Measurements from ENCODE around the gene POLR2B.

POLR2B gene

DNA sequence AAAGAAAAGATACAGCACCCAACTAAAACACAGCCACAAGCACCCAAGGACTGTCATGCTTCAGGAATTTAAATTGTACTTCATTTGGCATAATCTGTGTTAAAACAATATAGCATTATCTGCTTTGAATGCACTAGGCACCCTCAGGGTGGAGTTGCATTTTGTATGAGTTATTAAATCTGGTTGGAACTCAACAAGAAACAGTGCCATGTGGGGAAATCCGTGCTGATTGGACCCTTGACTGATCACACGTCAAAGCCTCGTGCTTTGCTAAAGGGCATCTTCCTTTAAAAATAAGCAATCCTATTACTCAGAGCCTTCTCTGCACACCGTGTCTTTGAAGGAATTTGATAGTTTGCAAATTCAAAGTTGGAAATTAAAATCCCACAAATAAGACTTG lies 96.0 kb downstream of the POLR2B start:
- H3K9me3 ChIP-seq (ENCODE audit: insufficient read depth, low read length) = no peaks in the 10 kb centered on the region
- H3K4me1 ChIP-seq (ENCODE audit: insufficient read depth, insufficient read length) = no peaks in the 10 kb centered on the region
- H3K36me3 ChIP-seq (ENCODE audit: insufficient read depth, insufficient read length, low read length) = peaks cover 6% of the 10 kb centered on the region
- DNase-seq (ENCODE audit: low read depth, low spot score) = no peak
- no peak overlapping the region for H3K9ac ChIP-seq (ENCODE audit: insufficient read length, low read depth)
- no peak overlapping the region for H3K4me3 ChIP-seq (ENCODE audit: insufficient read length, low read depth)
- H3K27me3 ChIP-seq (ENCODE audit: insufficient read depth, insufficient read length) = no peaks in the 10 kb centered on the region
- TF ChIP-seq YY1 (IDR thresholded peaks at IDR 0.05; ENCODE audit: insufficient read depth, insufficient read length) (no peak), SUZ12 (IDR thresholded peaks at IDR 0.05; ENCODE audit: extremely low read depth, insufficient read depth, insufficient read length) (no peak), ZNF274 (IDR thresholded peaks at IDR 0.05; ENCODE audit: low read depth, low read length) (no peak)

GRCh38 chr4:57075367-57075766 lies 96.7 kb downstream of the POLR2B start:
- DNase-seq (ENCODE audit: low read depth, low spot score) = no peak
- Histone ChIP-seq H3K4me1 (ENCODE audit: insufficient read depth, insufficient read length) (no peaks in the 10 kb centered on the region), H3K27me3 (ENCODE audit: insufficient read depth, insufficient read length) (no peaks in the 10 kb centered on the region), H3K4me3 (ENCODE audit: insufficient read length, low read depth) (no peak overlapping the region), H3K36me3 (ENCODE audit: insufficient read depth, insufficient read length, low read length) (peaks cover 6% of the 10 kb centered on the region), H3K9me3 (ENCODE audit: insufficient read depth, low read length) (no peaks in the 10 kb centered on the region; the same call in 1 of the 2 replicates), H3K9ac (ENCODE audit: insufficient read length, low read depth) (no peak overlapping the region)
- TF ChIP-seq ZNF274 (IDR thresholded peaks at IDR 0.05; ENCODE audit: low read depth, low read length) = no peak
- no peak for TF ChIP-seq YY1 (IDR thresholded peaks at IDR 0.05; ENCODE audit: insufficient read depth, insufficient read length)
- TF ChIP-seq SUZ12 (IDR thresholded peaks at IDR 0.05; ENCODE audit: extremely low read depth, insufficient read depth, insufficient read length) = no peak

- no peak for DNase-seq (ENCODE audit: low read depth, low spot score)
- TF ChIP-seq ZNF274 (IDR thresholded peaks at IDR 0.05; ENCODE audit: low read depth, low read length) = no peak
- TF ChIP-seq SUZ12 (IDR thresholded peaks at IDR 0.05; ENCODE audit: extremely low read depth, insufficient read depth, insufficient read length) = no peak
- TF ChIP-seq YY1 (IDR thresholded peaks at IDR 0.05; ENCODE audit: insufficient read depth, insufficient read length) = no peak
- no peaks in the 10 kb centered on the region for H3K27me3 ChIP-seq (ENCODE audit: insufficient read depth, insufficient read length)
- no peaks in the 10 kb centered on the region for H3K4me1 ChIP-seq (ENCODE audit: insufficient read depth, insufficient read length)
- H3K9me3 ChIP-seq (ENCODE audit: insufficient read depth, low read length) = no peaks in the 10 kb centered on the region; the same call in 1 of the 2 replicates
- H3K36me3 ChIP-seq (ENCODE audit: insufficient read depth, insufficient read length, low read length) = peaks cover 6% of the 10 kb centered on the region
- H3K4me3 ChIP-seq (ENCODE audit: insufficient read length, low read depth) = no peak overlapping the region
- H3K9ac ChIP-seq (ENCODE audit: insufficient read length, low read depth) = no peak overlapping the region
Measured at GRCh38 chr4:57076646-57077045, 98.0 kb downstream of the POLR2B start.

GRCh38 chr4:57077550-57078343 lies 99.1 kb downstream of the POLR2B start:
- Histone ChIP-seq H3K36me3 (ENCODE audit: insufficient read depth, insufficient read length, low read length) (peaks cover 6% of the 10 kb centered on the region), H3K27me3 (ENCODE audit: insufficient read depth, insufficient read length) (no peaks in the 10 kb centered on the region), H3K9me3 (ENCODE audit: insufficient read depth, low read length) (no peaks in the 10 kb centered on the region; the same call in 1 of the 2 replicates), H3K9ac (ENCODE audit: insufficient read length, low read depth) (no peak overlapping the region), H3K4me1 (ENCODE audit: insufficient read depth, insufficient read length) (no peaks in the 10 kb centered on the region), H3K4me3 (ENCODE audit: insufficient read length, low read depth) (no peak overlapping the region)
- TF ChIP-seq YY1 (IDR thresholded peaks at IDR 0.05; ENCODE audit: insufficient read depth, insufficient read length) (no peak), SUZ12 (IDR thresholded peaks at IDR 0.05; ENCODE audit: extremely low read depth, insufficient read depth, insufficient read length) (no peak)
- DNase-seq (ENCODE audit: low read depth, low spot score) = peak; percentile 35

- H3K9ac ChIP-seq (ENCODE audit: insufficient read length, low read depth) = peak overlapping the region; percentile 38
- H3K4me1 ChIP-seq (ENCODE audit: insufficient read depth, insufficient read length) = no peaks in the 10 kb centered on the region
- TF ChIP-seq YY1 (IDR thresholded peaks at IDR 0.05; ENCODE audit: insufficient read depth, insufficient read length) (no peak), ZNF274 (IDR thresholded peaks at IDR 0.05; ENCODE audit: low read depth, low read length) (no peak), SUZ12 (IDR thresholded peaks at IDR 0.05; ENCODE audit: extremely low read depth, insufficient read depth, insufficient read length) (no peak)
- peaks cover 6% of the 10 kb centered on the region for H3K36me3 ChIP-seq (ENCODE audit: insufficient read depth, insufficient read length, low read length)
- no peaks in the 10 kb centered on the region; the same call in 1 of the 2 replicates for H3K9me3 ChIP-seq (ENCODE audit: insufficient read depth, low read length)
- no peak overlapping the region for H3K4me3 ChIP-seq (ENCODE audit: insufficient read length, low read depth)
- DNase-seq (ENCODE audit: low read depth, low spot score) = peak; percentile 87
- H3K27me3 ChIP-seq (ENCODE audit: insufficient read depth, insufficient read length) = no peaks in the 10 kb centered on the region
Measured at GRCh38 chr4:57078685-57079521, 100.2 kb downstream of the POLR2B start.
